Esophagus (tissue), 2 donors: ENCODE results near the gene DHX8. TPM values are rescaled to one million over a fixed set of nuclear protein-coding genes. Genes with fewer than 3 reads are reported as not detected.
"Not testable (repeated sequence)": the region's sequence is repeated elsewhere in the genome, so short reads cannot be mapped to it uniquely, and the experiment has no call there.

Source experiments
- H3K27ac ChIP-seq, 2 donors: one replicate each; pipeline ENCODE4 v1.5.1; 2013; ENCODE audit warnings: low read depth in 2 of 2, mild to moderate bottlenecking in 2 of 2, inconsistent platforms in 1 of 2, low read length in 1 of 2, moderate library complexity in 1 of 2
- H3K27me3 ChIP-seq, 2 donors: one replicate each; pipeline ENCODE4 v1.6.1; 2013; ENCODE audit warnings: low read length in 2 of 2, control low read depth in 1 of 2, mild to moderate bottlenecking in 1 of 2; ENCODE audit not compliant: insufficient read depth in 2 of 2, control insufficient read depth in 1 of 2
- H3K36me3 ChIP-seq, 2 donors: one replicate each; pipeline ENCODE4 v1.6.1; 2013; ENCODE audit warnings: low read length in 1 of 2; ENCODE audit not compliant: control insufficient read depth in 2 of 2, insufficient read depth in 2 of 2
- H3K4me1 ChIP-seq, 2 donors: one replicate each; pipeline ENCODE4 v1.6.1; 2013; ENCODE audit warnings: low read length in 1 of 2; ENCODE audit not compliant: control insufficient read depth in 2 of 2, insufficient read depth in 2 of 2
- H3K4me3 ChIP-seq, 2 donors: one replicate each; pipeline ENCODE4 v1.5.1; 2013; ENCODE audit warnings: low read length in 2 of 2, mild to moderate bottlenecking in 2 of 2, low read depth in 1 of 2, moderate library complexity in 1 of 2
- H3K9me3 ChIP-seq, 2 donors: one replicate each; pipeline ENCODE4 v1.6.1; 2013; ENCODE audit warnings: mild to moderate bottlenecking in 2 of 2, low read depth in 1 of 2, low read length in 1 of 2, moderate library complexity in 1 of 2; ENCODE audit not compliant: control insufficient read depth in 2 of 2, insufficient read depth in 1 of 2
- WGBS, 2 donors: extraction: QIAGEN DNeasy Blood & Tissue Kit; methylation state at CpG; one replicate each; pipeline ENCODE4 v1.1.7; 2013; 5-methylcytosine and 5-hydroxymethylcytosine counted together
- polyA plus RNA-seq, 2 donors: library from polyadenylated mRNA; stranded (reverse); fragments of 200-250 nt; gene quantifications; one replicate each; pipeline ENCODE4 v1.2.3, GENCODE V29; 2013
- donor health status: healthy with polysubstance abuse.
- donor health status: Bipolar disorder and iron deficiency.

DHX8 gene
- polyA plus RNA-seq, 2 donors, result 18.2 to 21.6 TPM

DNA sequence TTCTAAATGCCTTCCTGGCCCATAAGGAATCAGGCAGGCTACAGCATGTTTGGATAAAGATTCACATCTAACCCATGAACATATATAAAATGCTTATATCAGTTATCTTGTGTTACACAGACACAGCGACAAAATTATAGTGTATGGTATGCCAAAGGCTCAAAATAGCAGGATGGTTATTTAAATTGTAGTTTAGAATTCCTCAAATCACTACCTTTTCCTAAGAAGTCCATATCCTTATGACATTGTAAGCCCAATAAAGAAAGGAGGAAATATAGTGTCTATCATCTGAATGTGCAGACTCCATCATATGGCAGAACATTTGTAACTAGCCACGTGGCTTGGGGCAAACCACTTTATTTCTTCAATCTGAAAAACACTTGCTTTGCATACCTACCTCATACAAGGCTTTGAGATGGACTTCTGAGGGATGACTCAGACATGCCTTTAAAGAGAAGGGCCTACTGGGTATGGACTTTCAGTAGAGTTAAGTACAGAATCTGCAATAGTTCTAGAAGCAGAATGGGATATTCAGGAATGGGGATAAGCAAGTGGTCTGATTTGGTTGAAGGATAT is 12.1 kb upstream of the DHX8 start:
- Histone ChIP-seq H3K27me3 (no peaks in the 10 kb centered on the region), H3K9me3 (no peaks in the 10 kb centered on the region), H3K27ac (no peak overlapping the region), H3K36me3 (no peaks in the 10 kb centered on the region), H3K4me3 (no peak overlapping the region), H3K4me1 (peaks cover 2 to 5% of the 10 kb centered on the region in 2 donors)
- 60 to 61% methylated on average over 2 of the region's 2 CpGs for WGBS, 2 donors

- no peaks in the 10 kb centered on the region for H3K27me3 ChIP-seq
- no peaks in the 10 kb centered on the region for H3K36me3 ChIP-seq
- 86 to 90% methylated on average over 11 of the region's 11 CpGs for WGBS, 2 donors
- no peaks in the 10 kb centered on the region for H3K9me3 ChIP-seq
- no peak overlapping the region for H3K27ac ChIP-seq
- no peak overlapping the region for H3K4me3 ChIP-seq
- H3K4me1 ChIP-seq, result no peaks in the 10 kb centered on the region
Observed at GRCh38 chr17:43475494-43476089, 8.2 kb upstream of the DHX8 start.

GRCh38 chr17:43476306-43476705 is 7.5 kb upstream of the DHX8 start:
- H3K27ac ChIP-seq, H3K36me3 ChIP-seq, H3K27me3 ChIP-seq, H3K4me3 ChIP-seq, H3K4me1 ChIP-seq, H3K9me3 ChIP-seq: not testable (repeated sequence)
- WGBS, 2 donors, result 91 to 93% methylated on average over 9 of the region's 9 CpGs

DNA sequence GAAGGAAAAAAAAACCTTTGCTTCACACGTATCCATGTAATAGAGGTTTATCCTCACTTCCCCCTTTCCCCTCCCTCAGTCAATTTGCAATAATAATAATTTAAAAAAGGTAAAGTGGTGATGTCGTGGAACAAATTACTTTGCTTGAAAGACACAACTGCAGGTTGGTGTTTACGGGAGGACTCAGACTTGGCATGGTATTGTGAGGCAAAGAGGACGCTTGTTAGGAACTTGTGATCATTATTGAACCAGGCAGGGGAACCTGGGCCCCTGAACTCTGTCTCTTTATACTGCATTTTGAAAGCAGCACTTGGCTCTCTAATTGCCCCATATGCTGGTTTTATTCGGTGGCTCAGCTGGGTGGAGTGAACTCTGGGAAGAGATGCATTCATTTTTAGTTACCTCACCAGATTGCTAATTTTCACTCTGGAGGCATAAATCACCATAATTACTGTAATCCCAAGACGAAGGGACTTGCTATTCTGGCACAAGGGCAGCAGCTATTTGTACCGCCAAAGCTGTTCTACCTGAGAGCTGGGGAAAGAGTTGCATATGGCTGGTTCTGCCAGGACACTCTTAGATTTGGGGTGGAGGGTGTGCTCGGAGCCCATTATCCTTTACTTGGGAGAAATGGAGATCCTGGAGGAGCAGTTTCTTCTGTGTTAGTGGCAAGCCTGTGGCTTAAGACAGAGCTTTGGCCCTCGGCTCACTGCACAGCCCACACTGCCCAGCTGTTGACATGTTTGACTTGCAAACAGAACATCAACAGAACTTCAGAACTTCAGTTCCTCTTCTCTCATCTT is 5.7 kb upstream of the DHX8 start:
- no peaks in the 10 kb centered on the region for H3K4me1 ChIP-seq
- 66 to 69% methylated on average over 9 of the region's 9 CpGs for WGBS, 2 donors
- H3K9me3 ChIP-seq, result no peaks in the 10 kb centered on the region
- H3K27me3 ChIP-seq, result no peaks in the 10 kb centered on the region
- no peak overlapping the region for H3K4me3 ChIP-seq
- H3K36me3 ChIP-seq, result no peaks in the 10 kb centered on the region
- no peak overlapping the region for H3K27ac ChIP-seq

- Histone ChIP-seq H3K4me3 (no peak overlapping the region), H3K36me3 (no peaks in the 10 kb centered on the region), H3K27me3 (no peaks in the 10 kb centered on the region), H3K4me1 (peaks cover 2 to 4% of the 10 kb centered on the region in 2 donors), H3K9me3 (no peaks in the 10 kb centered on the region), H3K27ac (no peak overlapping the region)
- WGBS, 2 donors, result 87 to 92% methylated on average over 3 of the region's 3 CpGs
Observed at GRCh38 chr17:43479948-43480347, 3.8 kb upstream of the DHX8 start.

GRCh38 chr17:43482103-43483012 is 1.4 kb upstream of the DHX8 start:
- H3K27ac ChIP-seq, result peak overlapping the region in 1 of 2 donors; percentile 26

DNA sequence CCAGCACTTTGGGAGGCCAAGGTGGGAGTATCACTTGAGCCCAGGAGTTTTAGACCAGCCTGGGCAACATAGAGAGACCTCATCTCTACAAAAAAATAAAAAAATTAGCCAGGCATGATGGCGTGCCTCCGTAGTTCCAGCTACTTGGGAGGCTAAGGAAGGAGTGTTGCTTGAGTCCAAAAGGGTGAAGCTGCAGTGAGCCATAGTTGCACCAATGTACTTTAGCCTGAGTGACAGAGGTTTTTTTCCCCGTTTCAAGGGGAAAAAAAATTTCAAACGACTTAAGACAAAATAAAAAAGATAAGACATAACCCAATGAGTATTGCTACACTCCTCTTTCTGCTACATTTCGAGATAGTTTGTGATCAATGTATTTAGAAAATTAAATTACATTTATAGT is 6.8 kb downstream of the DHX8 start:
- Histone ChIP-seq H3K4me1 (no peaks in the 10 kb centered on the region), H3K27ac (no peak overlapping the region), H3K27me3 (no peaks in the 10 kb centered on the region), H3K9me3 (no peaks in the 10 kb centered on the region), H3K36me3 (peaks cover 10 to 11% of the 10 kb centered on the region in 2 donors), H3K4me3 (no peak overlapping the region)
- 78 to 91% methylated on average over 5 of the region's 5 CpGs for WGBS, 2 donors

More at GRCh38 chr17:43482103-43483012, 1.4 kb upstream of the DHX8 start:
- no peaks in the 10 kb centered on the region for H3K27me3 ChIP-seq
- WGBS, 2 donors, result 82 to 88% methylated on average over 11 of the region's 11 CpGs
- no peaks in the 10 kb centered on the region for H3K9me3 ChIP-seq
- H3K4me1 ChIP-seq, result peaks cover 3 to 7% of the 10 kb centered on the region in 2 donors
- no peak overlapping the region for H3K4me3 ChIP-seq
- H3K36me3 ChIP-seq, result no peaks in the 10 kb centered on the region

- not testable (repeated sequence) for H3K27ac ChIP-seq, H3K9me3 ChIP-seq, H3K4me3 ChIP-seq, H3K27me3 ChIP-seq, H3K4me1 ChIP-seq
- WGBS, 2 donors, result 92 to 93% methylated on average over 7 of the region's 7 CpGs
- peaks cover 21 to 23% of the 10 kb centered on the region in 2 donors for H3K36me3 ChIP-seq
Observed at GRCh38 chr17:43509440-43509839, 25.7 kb downstream of the DHX8 start.

DNA sequence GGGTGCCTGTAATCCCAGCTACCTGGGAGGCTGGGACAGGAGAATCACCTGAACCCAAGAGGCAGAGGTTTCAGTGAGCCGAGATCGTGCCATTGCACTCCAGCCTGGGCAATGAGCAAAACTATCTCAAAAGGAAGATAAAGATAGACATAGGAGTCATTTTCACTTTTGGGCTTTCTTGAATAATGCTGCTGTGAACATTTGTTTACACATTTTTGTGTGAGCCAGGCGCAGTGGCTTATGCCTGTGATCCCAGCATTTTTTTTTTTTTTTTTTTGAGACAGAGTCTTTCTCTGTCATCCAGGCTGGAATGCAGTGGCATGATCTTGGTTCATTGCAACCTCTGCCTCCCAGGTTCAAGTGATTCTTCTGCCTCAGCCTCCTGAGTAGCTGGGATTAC is 27.4 kb downstream of the DHX8 start:
- WGBS, 2 donors, result 87 to 96% methylated on average over 3 of the region's 3 CpGs

More for the DNA sequence above, 27.4 kb downstream of the DHX8 start:
- not testable (repeated sequence) for H3K4me1 ChIP-seq, H3K4me3 ChIP-seq, H3K9me3 ChIP-seq, H3K27me3 ChIP-seq, H3K27ac ChIP-seq
- peaks cover 23 to 25% of the 10 kb centered on the region in 2 donors for H3K36me3 ChIP-seq
